ENCODE data around the gene CLN6. TPM values are rescaled to one million over a fixed set of nuclear protein-coding genes. Genes with fewer than 3 reads are reported as not detected.

Gene CLN6
- total RNA-seq, 6 experiments from 2014 or later = 10.7 to 24.3 (median 15.2) TPM

GRCh38 chr15:68272721-68273271 lies 43.3 kb upstream of the CLN6 start:
- H3K4me3 ChIP-seq = no peak overlapping the region
- ATAC-seq = no peak
- intact Hi-C loops (cut with DNase I) = no loop called here
- 75% methylated on average over 1 of the region's 1 CpG for WGBS (ENCODE audit: insufficient coverage, low coverage, low lambda C conversion rate, missing lambda C conversion rate)
- H3K27me3 ChIP-seq = no peaks in the 10 kb centered on the region
- H3K9me3 ChIP-seq = no peaks in the 10 kb centered on the region
- H3K4me1 ChIP-seq = peaks cover 0 to 36% (median 12%) of the 10 kb centered on the region in 4 donors
- TF ChIP-seq CTCF (IDR thresholded peaks at IDR 0.05) = no peak
- no peak for TF ChIP-seq POLR2A (IDR thresholded peaks at IDR 0.05)
- no peak overlapping the region for H3K27ac ChIP-seq
- no peak for DNase-seq
- no peaks in the 10 kb centered on the region for H3K36me3 ChIP-seq

GRCh38 chr15:68271854-68272471 lies 42.4 kb upstream of the CLN6 start:
- Histone ChIP-seq H3K4me1 (peaks cover 0 to 36% (median 12%) of the 10 kb centered on the region in 4 donors), H3K9me3 (no peaks in the 10 kb centered on the region), H3K36me3 (no peaks in the 10 kb centered on the region), H3K27me3 (no peaks in the 10 kb centered on the region), H3K27ac (peak overlapping the region in 2 of 3 donors; percentile 27 to 29), H3K4me3 (no peak overlapping the region)
- ATAC-seq (peak; percentile 16 to 62 (median 51)), DNase-seq (peak in 1 of 3 donors; percentile 42)
- 25% methylated on average over 9 of the region's 11 CpGs for WGBS (ENCODE audit: insufficient coverage, low coverage, low lambda C conversion rate, missing lambda C conversion rate)
- TF ChIP-seq POLR2A (IDR thresholded peaks at IDR 0.05) (no peak), CTCF (IDR thresholded peaks at IDR 0.05) (no peak)
- intact Hi-C loops (cut with DNase I) = no loop called here

- H3K27me3 ChIP-seq = no peaks in the 10 kb centered on the region
- no peak for TF ChIP-seq CTCF (IDR thresholded peaks at IDR 0.05)
- TF ChIP-seq POLR2A (IDR thresholded peaks at IDR 0.05) = no peak
- 48% methylated on average over 3 of the region's 3 CpGs for WGBS (ENCODE audit: insufficient coverage, low coverage, low lambda C conversion rate, missing lambda C conversion rate)
- peaks cover 0 to 9% (median 0%) of the 10 kb centered on the region in 4 donors for H3K4me1 ChIP-seq
- no peaks in the 10 kb centered on the region for H3K9me3 ChIP-seq
- H3K27ac ChIP-seq = no peak overlapping the region
- H3K4me3 ChIP-seq = no peak overlapping the region
- ATAC-seq (no peak), DNase-seq (no peak)
- H3K36me3 ChIP-seq = no peaks in the 10 kb centered on the region
- intact Hi-C loops (cut with DNase I) = no loop called here
Measured at GRCh38 chr15:68268405-68268804, 38.9 kb upstream of the CLN6 start.

- intact Hi-C loops (cut with DNase I) = no loop called here
- ATAC-seq (no peak), DNase-seq (no peak)
- TF ChIP-seq POLR2A (IDR thresholded peaks at IDR 0.05) = no peak
- no peak for TF ChIP-seq CTCF (IDR thresholded peaks at IDR 0.05)
- Histone ChIP-seq H3K36me3 (no peaks in the 10 kb centered on the region), H3K4me1 (no peaks in the 10 kb centered on the region), H3K9me3 (no peaks in the 10 kb centered on the region), H3K4me3 (no peak overlapping the region), H3K27me3 (no peaks in the 10 kb centered on the region), H3K27ac (no peak overlapping the region)
- 90% methylated on average over 3 of the region's 3 CpGs for WGBS (ENCODE audit: insufficient coverage, low coverage, low lambda C conversion rate, missing lambda C conversion rate)
Measured at GRCh38 chr15:68265674-68266073, 36.1 kb upstream of the CLN6 start.

Data from right lobe of liver (tissue), 6 donors.